A549 (cell line): ENCODE measurements around the gene RAPH1.

Experiments
- CTCF ChIP-seq: fragments of >200 bp; sonication (Bioruptor Twin); formaldehyde crosslinking; IDR thresholded peaks from 3 replicates; pipeline ENCODE4 v1.5.1; 2016
- MAZ ChIP-seq: fragments of 150-350 bp; IDR thresholded peaks from 2 replicates; pipeline ENCODE4 v1.6.1; 2014; ENCODE audit warnings: antibody characterized with exemption, low read depth, low read length, borderline replicate concordance
- MYC ChIP-seq: IDR thresholded peaks from 2 replicates; pipeline ENCODE4 v1.6.1; 2012; ENCODE audit warnings: mild to moderate bottlenecking, inconsistent platforms, low read length, improper control_type of control experiment, borderline replicate concordance
- NPAS2 ChIP-seq: fragments of 250-450 bp; sonication (Bioruptor Pico); IDR thresholded peaks from 2 replicates; pipeline ENCODE4 v1.8.0; 2022; ENCODE audit warnings: mild to moderate bottlenecking, moderate library complexity, borderline replicate concordance

- TF ChIP-seq NPAS2 (CRISPR knock-in tag) = no peak
- TF ChIP-seq MYC = no peak
- no peak for TF ChIP-seq MAZ
- TF ChIP-seq CTCF = no peak
These were observed 31.1 kb upstream of the RAPH1 start for GRCh38 chr2:203566161-203566560.
